Osteoblast (primary cell): ENCODE results near the gene SPO11. TPM values are rescaled to one million over a fixed set of nuclear protein-coding genes. Genes with fewer than 3 reads are reported as not detected.

Source experiments
- DNase-seq: peaks from one replicate; pipeline ENCODE4 v3.0.0; 2011; ENCODE audit warnings: low spot score, mixed read lengths; ENCODE audit not compliant: insufficient read length; ENCODE audit errors: missing footprints
- H2AFZ ChIP-seq: 2 replicates; pipeline ENCODE4 v1.6.0; 2011; ENCODE audit warnings: mild to moderate bottlenecking, low read length
- H3K27ac ChIP-seq: 2 replicates; pipeline ENCODE4 v1.5.1; 2011; ENCODE audit warnings: mild to moderate bottlenecking, low read depth, low read length, moderate library complexity
- H3K27me3 ChIP-seq: 2 replicates; pipeline ENCODE4 v1.6.0; 2012; ENCODE audit warnings: mild to moderate bottlenecking, control low read depth, inconsistent platforms, low read length, moderate library complexity; ENCODE audit not compliant: insufficient read depth
- H3K36me3 ChIP-seq: 2 replicates; pipeline ENCODE4 v1.5.1; 2011; ENCODE audit warnings: mild to moderate bottlenecking, low read length, control low read depth, moderate library complexity; ENCODE audit not compliant: insufficient read depth
- H3K4me1 ChIP-seq: 2 replicates; pipeline ENCODE4 v1.5.1; 2011; ENCODE audit warnings: mild to moderate bottlenecking, low read length, control low read depth, moderate library complexity; ENCODE audit not compliant: insufficient read depth
- H3K4me2 ChIP-seq: 2 replicates; pipeline ENCODE4 v1.6.0; 2011; ENCODE audit warnings: mild to moderate bottlenecking, low read length; ENCODE audit not compliant: insufficient read depth
- H3K4me3 ChIP-seq: fragments of 200-600 bp; sonication (generic); 3 replicates; pipeline ENCODE4 v1.5.1; 2012; ENCODE audit warnings: mild to moderate bottlenecking, low read length, inconsistent platforms; ENCODE audit not compliant: insufficient read depth
- H3K79me2 ChIP-seq: 2 replicates; pipeline ENCODE4 v1.6.0; 2012; ENCODE audit warnings: mild to moderate bottlenecking, low read length, control low read depth, inconsistent platforms; ENCODE audit not compliant: insufficient read depth
- H3K9me3 ChIP-seq: 2 replicates; pipeline ENCODE4 v1.5.1; 2011; ENCODE audit warnings: low read depth, low read length, control low read depth
- H4K20me1 ChIP-seq: 2 replicates; pipeline ENCODE4 v1.6.0; 2012; ENCODE audit warnings: mild to moderate bottlenecking, low read length, control low read depth; ENCODE audit not compliant: insufficient read depth
- CTCF ChIP-seq: IDR thresholded peaks from 2 replicates; pipeline ENCODE4 v1.5.1; 2011; ENCODE audit warnings: mild to moderate bottlenecking, low read depth, low read length, moderate library complexity; ENCODE audit errors: extremely low read depth
- small RNA-seq: library from RNA; depleted of rRNA; stranded (forward); fragments of <200 nt; gene quantifications from one replicate; pipeline ENCODE3, GENCODE V24; 2012
- total RNA-seq: library from RNA; depleted of rRNA; stranded (reverse); fragments of >200 nt; gene quantifications from 2 replicates; pipeline ENCODE4 v1.2.3, GENCODE V29; 2012

The SPO11 gene
- total RNA-seq, 1 donor: not detected

- no peaks in the 10 kb centered on the region for H3K4me1 ChIP-seq
- no peaks in the 10 kb centered on the region for H3K27me3 ChIP-seq
- TF ChIP-seq CTCF: no peak
- H3K4me2 ChIP-seq: peak within 1 kb of the TSS; percentile 72
- H3K79me2 ChIP-seq: no peaks in the 10 kb centered on the region
- H3K4me3 ChIP-seq: peak within 1 kb of the TSS; percentile 71
- no peaks in the 10 kb centered on the region for H3K9me3 ChIP-seq
- H3K36me3 ChIP-seq: no peaks in the 10 kb centered on the region
- peaks cover 3% of the 10 kb centered on the region for H4K20me1 ChIP-seq
- no peak within 1 kb of the TSS for H3K27ac ChIP-seq
- H2AFZ ChIP-seq: peak within 1 kb of the TSS; percentile 74
- DNase-seq: peak; percentile 100
These were observed 61.2 kb downstream of the SPO11 start, which contains the start of gene RBM38 for GRCh38 chr20:57390604-57391438. Gene RBM38 (plus strand): TSS chr20:57391396. CDS start chr20:57391582, 186 bp downstream.

DNA sequence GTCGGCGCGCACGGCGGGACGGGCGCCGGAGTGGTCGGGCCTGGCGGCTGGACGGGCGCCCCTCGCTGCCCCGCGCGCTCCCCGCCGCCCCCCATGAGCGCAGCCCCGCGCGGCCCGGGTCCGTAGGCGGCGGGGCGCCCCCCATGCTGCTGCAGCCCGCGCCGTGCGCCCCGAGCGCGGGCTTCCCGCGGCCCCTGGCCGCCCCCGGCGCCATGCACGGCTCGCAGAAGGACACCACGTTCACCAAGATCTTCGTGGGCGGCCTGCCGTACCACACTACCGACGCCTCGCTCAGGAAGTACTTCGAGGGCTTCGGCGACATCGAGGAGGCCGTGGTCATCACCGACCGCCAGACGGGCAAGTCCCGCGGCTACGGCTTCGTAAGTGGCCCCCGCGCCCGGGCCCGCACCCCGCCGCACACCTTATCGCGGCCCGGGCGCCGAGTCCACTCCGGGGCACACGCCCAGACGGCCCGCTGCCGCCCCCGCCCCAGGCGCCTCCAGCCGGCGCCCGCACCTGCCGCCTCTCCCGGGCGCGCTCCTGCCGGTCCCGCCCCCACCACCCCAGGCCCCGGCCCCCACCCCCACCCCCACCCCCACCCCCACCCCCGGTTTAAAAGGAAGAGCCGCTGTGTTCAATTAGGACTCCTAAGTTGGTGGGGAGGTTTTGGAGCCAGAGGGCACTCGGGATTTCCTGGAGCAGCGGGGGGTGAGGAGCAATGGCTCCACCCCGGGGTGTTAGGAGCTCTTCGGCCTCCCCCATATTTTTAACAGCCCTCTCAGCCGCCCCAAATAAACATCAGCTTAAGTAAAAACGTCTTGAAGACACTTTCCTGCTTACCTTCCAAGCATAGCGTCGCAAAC, 62.1 kb downstream of the SPO11 start:
- H3K4me3 ChIP-seq: peak overlapping the region; percentile 71
- no peak overlapping the region for H3K27ac ChIP-seq
- no peaks in the 10 kb centered on the region for H3K27me3 ChIP-seq
- H3K9me3 ChIP-seq: no peaks in the 10 kb centered on the region
- H3K79me2 ChIP-seq: no peaks in the 10 kb centered on the region
- peaks cover 3% of the 10 kb centered on the region for H4K20me1 ChIP-seq
- H3K4me2 ChIP-seq: peak overlapping the region; percentile 72
- peak; percentile 94 for DNase-seq
- peak overlapping the region; percentile 59 for H2AFZ ChIP-seq
- TF ChIP-seq CTCF: no peak
- H3K36me3 ChIP-seq: no peaks in the 10 kb centered on the region
- no peaks in the 10 kb centered on the region for H3K4me1 ChIP-seq

- peak overlapping the region; percentile 72 for H3K4me2 ChIP-seq
- no peak for TF ChIP-seq CTCF
- peaks cover 3% of the 10 kb centered on the region for H4K20me1 ChIP-seq
- no peak overlapping the region for H2AFZ ChIP-seq
- H3K36me3 ChIP-seq: no peaks in the 10 kb centered on the region
- no peak overlapping the region for H3K4me3 ChIP-seq
- DNase-seq: peak; percentile 88
- H3K4me1 ChIP-seq: no peaks in the 10 kb centered on the region
- no peaks in the 10 kb centered on the region for H3K9me3 ChIP-seq
- H3K27me3 ChIP-seq: no peaks in the 10 kb centered on the region
- no peaks in the 10 kb centered on the region for H3K79me2 ChIP-seq
- no peak overlapping the region for H3K27ac ChIP-seq
These were observed 63.1 kb downstream of the SPO11 start for GRCh38 chr20:57392512-57393271.

Small RNA genes within 50 kb of the gene (small RNA-seq; reads per million reads assigned to genes)
- not detected for gene MIR4325
- not detected for gene RF00019
- not detected for gene RPL39P39

Other genes with a start within 250 kb of the SPO11 start
- gene BMP7, start 63.2 kb upstream of the SPO11 start, total RNA-seq: not detected in 2 replicates
- 22.7 and 24.6 TPM in 2 replicates for gene RAE1, start 21.5 kb downstream of the SPO11 start, total RNA-seq
- gene RBM38, start 61.6 kb downstream of the SPO11 start, total RNA-seq: 2.1 and 2.9 TPM in 2 replicates
- not detected in 2 replicates for gene CTCFL, start 195.3 kb downstream of the SPO11 start, total RNA-seq
- not detected in 2 replicates for gene PCK1, start 231.3 kb downstream of the SPO11 start, total RNA-seq